ENCODE results near the gene NACC1. TPM values are rescaled to one million over a fixed set of nuclear protein-coding genes. Genes with fewer than 3 reads are reported as not detected.

NACC1 gene
- total and polyA plus RNA-seq, 4 donors = 0.86 to 24.7 (median 17.7) TPM

DNA sequence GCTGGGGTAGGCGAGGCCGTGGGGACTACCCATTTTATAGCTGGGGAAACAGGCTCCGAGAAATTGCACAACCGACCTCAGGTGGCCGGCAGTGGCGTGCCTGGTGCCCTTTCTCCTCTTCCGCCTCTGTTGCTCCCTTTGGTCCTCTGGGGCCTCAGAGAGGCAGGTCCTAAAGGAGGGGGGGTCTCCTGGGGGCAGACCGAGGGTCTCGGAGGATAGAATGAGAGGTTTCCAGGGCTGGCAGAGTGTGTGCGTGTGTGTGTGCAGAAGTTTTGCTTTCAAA, 20.8 kb downstream of the NACC1 start:
- H3K36me3 ChIP-seq (ENCODE audit: control insufficient read depth in 4 of 4, insufficient read depth in 3 of 4, low read depth in 1 of 4, low read length in 3 of 4) = peaks cover 12 to 39% (median 15%) of the 10 kb centered on the region in 4 donors
- DNase-seq (ENCODE audit: low spot score) = no peak
- no peak for TF ChIP-seq YY1 (IDR thresholded peaks at IDR 0.05)
- TF ChIP-seq, protein P1, sequence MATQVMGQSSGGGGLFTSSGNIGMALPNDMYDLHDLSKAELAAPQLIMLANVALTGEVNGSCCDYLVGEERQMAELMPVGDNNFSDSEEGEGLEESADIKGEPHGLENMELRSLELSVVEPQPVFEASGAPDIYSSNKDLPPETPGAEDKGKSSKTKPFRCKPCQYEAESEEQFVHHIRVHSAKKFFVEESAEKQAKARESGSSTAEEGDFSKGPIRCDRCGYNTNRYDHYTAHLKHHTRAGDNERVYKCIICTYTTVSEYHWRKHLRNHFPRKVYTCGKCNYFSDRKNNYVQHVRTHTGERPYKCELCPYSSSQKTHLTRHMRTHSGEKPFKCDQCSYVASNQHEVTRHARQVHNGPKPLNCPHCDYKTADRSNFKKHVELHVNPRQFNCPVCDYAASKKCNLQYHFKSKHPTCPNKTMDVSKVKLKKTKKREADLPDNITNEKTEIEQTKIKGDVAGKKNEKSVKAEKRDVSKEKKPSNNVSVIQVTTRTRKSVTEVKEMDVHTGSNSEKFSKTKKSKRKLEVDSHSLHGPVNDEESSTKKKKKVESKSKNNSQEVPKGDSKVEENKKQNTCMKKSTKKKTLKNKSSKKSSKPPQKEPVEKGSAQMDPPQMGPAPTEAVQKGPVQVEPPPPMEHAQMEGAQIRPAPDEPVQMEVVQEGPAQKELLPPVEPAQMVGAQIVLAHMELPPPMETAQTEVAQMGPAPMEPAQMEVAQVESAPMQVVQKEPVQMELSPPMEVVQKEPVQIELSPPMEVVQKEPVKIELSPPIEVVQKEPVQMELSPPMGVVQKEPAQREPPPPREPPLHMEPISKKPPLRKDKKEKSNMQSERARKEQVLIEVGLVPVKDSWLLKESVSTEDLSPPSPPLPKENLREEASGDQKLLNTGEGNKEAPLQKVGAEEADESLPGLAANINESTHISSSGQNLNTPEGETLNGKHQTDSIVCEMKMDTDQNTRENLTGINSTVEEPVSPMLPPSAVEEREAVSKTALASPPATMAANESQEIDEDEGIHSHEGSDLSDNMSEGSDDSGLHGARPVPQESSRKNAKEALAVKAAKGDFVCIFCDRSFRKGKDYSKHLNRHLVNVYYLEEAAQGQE (IDR thresholded peaks at IDR 0.05) = no peak
- TF ChIP-seq FOXA2 (IDR thresholded peaks at IDR 0.05) = no peak
- TF ChIP-seq HNF4G (IDR thresholded peaks at IDR 0.05) = no peak
- no peak for TF ChIP-seq RAD21 (IDR thresholded peaks at IDR 0.05)
- TF ChIP-seq, protein P2, sequence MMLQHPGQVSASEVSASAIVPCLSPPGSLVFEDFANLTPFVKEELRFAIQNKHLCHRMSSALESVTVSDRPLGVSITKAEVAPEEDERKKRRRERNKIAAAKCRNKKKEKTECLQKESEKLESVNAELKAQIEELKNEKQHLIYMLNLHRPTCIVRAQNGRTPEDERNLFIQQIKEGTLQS (IDR thresholded peaks at IDR 0.05) = no peak
- no peak for TF ChIP-seq GABPA (IDR thresholded peaks at IDR 0.05 in 1 of 2, conservative IDR thresholded peaks at IDR 0.05 in 1 of 2)
- TF ChIP-seq TAF1 (conservative IDR thresholded peaks at IDR 0.05) = no peak
- no peak for TF ChIP-seq HNF4A (conservative IDR thresholded peaks at IDR 0.05)
- TF ChIP-seq, protein P3, sequence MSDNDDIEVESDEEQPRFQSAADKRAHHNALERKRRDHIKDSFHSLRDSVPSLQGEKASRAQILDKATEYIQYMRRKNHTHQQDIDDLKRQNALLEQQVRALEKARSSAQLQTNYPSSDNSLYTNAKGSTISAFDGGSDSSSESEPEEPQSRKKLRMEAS (IDR thresholded peaks at IDR 0.05) = no peak
- TF ChIP-seq NR2F2 (IDR thresholded peaks at IDR 0.05) = no peak
- TF ChIP-seq RXRA (IDR thresholded peaks at IDR 0.05) = no peak
- TF ChIP-seq EGR1 (IDR thresholded peaks at IDR 0.05; ENCODE audit: low read depth in 2 of 2) = no peak
- no peak for TF ChIP-seq FOXA1 (IDR thresholded peaks at IDR 0.05)
- TF ChIP-seq JUND (IDR thresholded peaks at IDR 0.05) = no peak
- no peak for TF ChIP-seq SP1 (IDR thresholded peaks at IDR 0.05)
- TF ChIP-seq, protein P4, sequence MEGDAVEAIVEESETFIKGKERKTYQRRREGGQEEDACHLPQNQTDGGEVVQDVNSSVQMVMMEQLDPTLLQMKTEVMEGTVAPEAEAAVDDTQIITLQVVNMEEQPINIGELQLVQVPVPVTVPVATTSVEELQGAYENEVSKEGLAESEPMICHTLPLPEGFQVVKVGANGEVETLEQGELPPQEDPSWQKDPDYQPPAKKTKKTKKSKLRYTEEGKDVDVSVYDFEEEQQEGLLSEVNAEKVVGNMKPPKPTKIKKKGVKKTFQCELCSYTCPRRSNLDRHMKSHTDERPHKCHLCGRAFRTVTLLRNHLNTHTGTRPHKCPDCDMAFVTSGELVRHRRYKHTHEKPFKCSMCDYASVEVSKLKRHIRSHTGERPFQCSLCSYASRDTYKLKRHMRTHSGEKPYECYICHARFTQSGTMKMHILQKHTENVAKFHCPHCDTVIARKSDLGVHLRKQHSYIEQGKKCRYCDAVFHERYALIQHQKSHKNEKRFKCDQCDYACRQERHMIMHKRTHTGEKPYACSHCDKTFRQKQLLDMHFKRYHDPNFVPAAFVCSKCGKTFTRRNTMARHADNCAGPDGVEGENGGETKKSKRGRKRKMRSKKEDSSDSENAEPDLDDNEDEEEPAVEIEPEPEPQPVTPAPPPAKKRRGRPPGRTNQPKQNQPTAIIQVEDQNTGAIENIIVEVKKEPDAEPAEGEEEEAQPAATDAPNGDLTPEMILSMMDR (IDR thresholded peaks at IDR 0.05; ENCODE audit: low read depth, low read length, missing input control) = no peak
- TF ChIP-seq, protein P5, sequence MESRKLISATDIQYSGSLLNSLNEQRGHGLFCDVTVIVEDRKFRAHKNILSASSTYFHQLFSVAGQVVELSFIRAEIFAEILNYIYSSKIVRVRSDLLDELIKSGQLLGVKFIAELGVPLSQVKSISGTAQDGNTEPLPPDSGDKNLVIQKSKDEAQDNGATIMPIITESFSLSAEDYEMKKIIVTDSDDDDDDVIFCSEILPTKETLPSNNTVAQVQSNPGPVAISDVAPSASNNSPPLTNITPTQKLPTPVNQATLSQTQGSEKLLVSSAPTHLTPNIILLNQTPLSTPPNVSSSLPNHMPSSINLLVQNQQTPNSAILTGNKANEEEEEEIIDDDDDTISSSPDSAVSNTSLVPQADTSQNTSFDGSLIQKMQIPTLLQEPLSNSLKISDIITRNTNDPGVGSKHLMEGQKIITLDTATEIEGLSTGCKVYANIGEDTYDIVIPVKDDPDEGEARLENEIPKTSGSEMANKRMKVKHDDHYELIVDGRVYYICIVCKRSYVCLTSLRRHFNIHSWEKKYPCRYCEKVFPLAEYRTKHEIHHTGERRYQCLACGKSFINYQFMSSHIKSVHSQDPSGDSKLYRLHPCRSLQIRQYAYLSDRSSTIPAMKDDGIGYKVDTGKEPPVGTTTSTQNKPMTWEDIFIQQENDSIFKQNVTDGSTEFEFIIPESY (IDR thresholded peaks at IDR 0.05) = no peak
- no peaks in the 10 kb centered on the region for H3K4me1 ChIP-seq (ENCODE audit: control insufficient read depth in 4 of 4, insufficient read depth in 4 of 4, low read length in 3 of 4)
- no peak overlapping the region for H3K9ac ChIP-seq (ENCODE audit: low read depth in 1 of 2, low read length in 2 of 2)
- no peaks in the 10 kb centered on the region for H3K27me3 ChIP-seq (ENCODE audit: control insufficient read depth in 4 of 4, insufficient read depth in 4 of 4, low read length in 3 of 4)
- no peaks in the 10 kb centered on the region for H3K9me3 ChIP-seq (ENCODE audit: control insufficient read depth in 4 of 4, low read length in 3 of 4)
- no peak overlapping the region for H3K27ac ChIP-seq (ENCODE audit: low read depth in 1 of 2, low read length in 2 of 2)
- 70% methylated on average over 10 of the region's 10 CpGs for WGBS
- H3K4me3 ChIP-seq (ENCODE audit: low read depth in 1 of 3, low read length in 3 of 3) = no peak overlapping the region
